SU-DHL-6 (cell line): ENCODE measurements around the gene PRRC2C.

Experiments
- CTCF ChIP-seq: fragments of 200-600 bp; sonication (generic); IDR thresholded peaks from one replicate; pipeline ENCODE4 v1.5.1; 2017; ENCODE audit warnings: antibody characterized with exemption, mild to moderate bottlenecking, low read length, moderate library complexity; ENCODE audit not compliant: insufficient read depth, poor library complexity, severe bottlenecking
- EZH2phosphoT487 ChIP-seq: fragments of 200-600 bp; sonication (generic), shearing (Covaris generic); conservative IDR thresholded peaks from 2 replicates; pipeline ENCODE4 v1.6.1; 2018; ENCODE audit warnings: mild to moderate bottlenecking, antibody characterized with exemption, low read length, moderate library complexity, mixed read lengths

- TF ChIP-seq CTCF (no peak), EZH2phosphoT487 (no peak)
These were observed 102.9 kb downstream of the PRRC2C start for GRCh38 chr1:171588230-171588629.
